Tracheal epithelial cell (primary cell): Measurements from ENCODE around the gene DNAAF6. TPM values are rescaled to one million over a fixed set of nuclear protein-coding genes. Genes with fewer than 3 reads are reported as not detected.

ENCODE experiments used
- total RNA-seq: library from RNA; depleted of rRNA; stranded (reverse); fragments of >200 nt; gene quantifications from 2 replicates; pipeline ENCODE4 v1.2.1, GENCODE V29; 2014

The DNAAF6 gene
- total RNA-seq: not detected in 2 replicates

GRCh38 chrX:107205770-107206696, at the start of gene DNAAF6, which contains the start of gene NUP62CL:
Gene DNAAF6 (plus strand): TSS chrX:107206611. CDS start chrX:107212876, 6,265 bp downstream.
Gene NUP62CL (minus strand): TSS chrX:107206433. CDS start chrX:107175146, 31,287 bp downstream.

Other genes with a start within 250 kb of the DNAAF6 start
- 25.5 and 32.4 TPM in 2 replicates for gene MORC4, start 206.4 kb upstream of the DNAAF6 start, total RNA-seq
- 17.6 and 24.1 TPM in 2 replicates for gene RBM41, start 87.8 kb upstream of the DNAAF6 start, total RNA-seq
- gene NUP62CL, start 178 bp upstream of the DNAAF6 start, total RNA-seq: 3.1 and 4.3 TPM in 2 replicates
- gene FRMPD3, start 243.0 kb downstream of the DNAAF6 start, total RNA-seq: not detected in 2 replicates